OCI-LY1 (cell line): ENCODE results near the gene SLBP.

Experiments used
- H2AFZ ChIP-seq: fragments of 200-600 bp; sonication (generic), shearing (Covaris generic); 2 replicates; pipeline ENCODE4 v1.6.0; 2014; ENCODE audit warnings: antibody characterized with exemption, mild to moderate bottlenecking, low read length
- H3F3A ChIP-seq: fragments of 200-600 bp; sonication (generic), shearing (Covaris generic); 2 replicates; pipeline ENCODE4 v1.6.0; 2014; ENCODE audit warnings: mild to moderate bottlenecking, antibody characterized with exemption, low read length, moderate library complexity; ENCODE audit not compliant: insufficient read depth
- H3K27ac ChIP-seq: fragments of 200-600 bp; sonication (generic); 2 replicates; pipeline ENCODE4 v1.5.1; 2014; ENCODE audit warnings: low read length, mixed run types, mild to moderate bottlenecking, low read depth; ENCODE audit not compliant: poor library complexity, severe bottlenecking
- H3K27me3 ChIP-seq: fragments of 200-600 bp; sonication (generic); 2 replicates; pipeline ENCODE4 v1.6.0; 2014; ENCODE audit warnings: antibody characterized with exemption, mild to moderate bottlenecking, low read length, moderate library complexity; ENCODE audit not compliant: insufficient read depth
- H3K36me3 ChIP-seq: fragments of 200-600 bp; sonication (generic); 2 replicates; pipeline ENCODE4 v1.6.1; 2014; ENCODE audit warnings: mild to moderate bottlenecking, antibody characterized with exemption, low read length, moderate library complexity, mixed read lengths; ENCODE audit not compliant: insufficient read depth
- H3K4me1 ChIP-seq: fragments of 200-600 bp; sonication (generic); 2 replicates; pipeline ENCODE4 v1.5.1; 2014; ENCODE audit warnings: mild to moderate bottlenecking, low read length, moderate library complexity; ENCODE audit not compliant: insufficient read depth, severe bottlenecking
- H3K4me2 ChIP-seq: fragments of 200-600 bp; sonication (generic), shearing (Covaris generic); 2 replicates; pipeline ENCODE4 v1.6.1; 2014; ENCODE audit warnings: low read length
- H3K4me3 ChIP-seq: fragments of 200-600 bp; sonication (generic); 2 replicates; pipeline ENCODE4 v1.5.1; 2014; ENCODE audit warnings: low read length, low read depth, mild to moderate bottlenecking, mixed read lengths; ENCODE audit not compliant: poor library complexity, severe bottlenecking
- H3K79me2 ChIP-seq: fragments of 200-600 bp; shearing (Covaris generic); 2 replicates; pipeline ENCODE4 v1.6.1; 2016; ENCODE audit warnings: mixed run types, low read length, mixed read lengths; ENCODE audit not compliant: insufficient read depth
- H3K9ac ChIP-seq: fragments of 200-600 bp; sonication (generic), shearing (Covaris generic); 2 replicates; pipeline ENCODE4 v1.6.1; 2014; ENCODE audit warnings: mild to moderate bottlenecking, low read length, mixed read lengths
- H3K9me2 ChIP-seq: fragments of 200-600 bp; sonication (generic), shearing (Covaris generic); 2 replicates; pipeline ENCODE4 v1.6.1; 2014; ENCODE audit warnings: low read depth, mild to moderate bottlenecking, low read length, mixed read lengths
- H3K9me3 ChIP-seq: fragments of 200-600 bp; shearing (Covaris generic); 2 replicates; pipeline ENCODE4 v1.6.1; 2014; ENCODE audit warnings: low read length, mixed read lengths
- H4K20me1 ChIP-seq: fragments of 200-600 bp; sonication (generic), shearing (Covaris generic); 2 replicates; pipeline ENCODE4 v1.6.0; 2016; ENCODE audit warnings: mild to moderate bottlenecking, low read length; ENCODE audit not compliant: insufficient read depth
- CTCF ChIP-seq: fragments of 200-600 bp; sonication (generic), shearing (Covaris generic); IDR thresholded peaks from 2 replicates; pipeline ENCODE4 v1.5.1; 2017; ENCODE audit warnings: mild to moderate bottlenecking, antibody characterized with exemption, low read length, moderate library complexity, mixed read lengths
- EZH2 ChIP-seq: fragments of 200-600 bp; sonication (generic), shearing (Covaris generic); IDR thresholded peaks from 2 replicates; pipeline ENCODE4 v1.8.0; 2017; ENCODE audit warnings: borderline replicate concordance, mixed run types, mild to moderate bottlenecking, antibody characterized with exemption, low read length, moderate library complexity, mixed read lengths

The SLBP gene

DNA sequence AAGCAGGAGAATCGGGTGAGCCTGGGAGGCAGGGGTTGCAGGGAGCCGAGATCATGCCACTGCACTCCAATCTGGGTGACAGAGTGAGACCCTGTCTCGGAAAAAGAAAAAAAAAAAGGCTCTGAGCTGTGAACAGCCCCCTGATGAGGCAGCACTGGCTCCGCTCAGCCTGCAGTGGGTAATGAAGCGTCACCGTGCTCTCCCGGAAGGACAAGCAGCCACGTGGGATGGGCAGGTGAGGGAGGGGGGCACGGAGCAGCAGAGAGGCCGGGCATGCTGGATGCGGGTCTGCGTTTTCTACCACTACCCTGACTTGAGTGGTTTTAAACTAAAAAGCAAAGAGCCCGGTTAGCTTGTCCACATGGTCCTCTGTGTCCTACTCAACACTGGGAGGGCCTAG, 24.7 kb upstream of the SLBP start:
- H4K20me1 ChIP-seq: no peaks in the 10 kb centered on the region
- H3K4me3 ChIP-seq: no peak overlapping the region
- H3K4me2 ChIP-seq: no peak overlapping the region
- no peak overlapping the region for H2AFZ ChIP-seq
- H3K9me2 ChIP-seq: no peaks in the 10 kb centered on the region
- H3K9ac ChIP-seq: no peak overlapping the region
- H3F3A ChIP-seq: no peaks in the 10 kb centered on the region
- H3K9me3 ChIP-seq: no peaks in the 10 kb centered on the region
- no peaks in the 10 kb centered on the region for H3K4me1 ChIP-seq
- H3K27ac ChIP-seq: no peak overlapping the region
- H3K36me3 ChIP-seq: peaks cover 100% of the 10 kb centered on the region
- H3K27me3 ChIP-seq: no peaks in the 10 kb centered on the region
- TF ChIP-seq CTCF: no peak
- TF ChIP-seq EZH2: no peak
- no peaks in the 10 kb centered on the region for H3K79me2 ChIP-seq

- no peak for TF ChIP-seq CTCF
- no peak for TF ChIP-seq EZH2
- no peaks in the 10 kb centered on the region for H3K9me3 ChIP-seq
- H3K36me3 ChIP-seq: peaks cover 99% of the 10 kb centered on the region
- H3K4me3 ChIP-seq: no peak overlapping the region
- H3K4me2 ChIP-seq: no peak overlapping the region
- no peak overlapping the region for H3K9ac ChIP-seq
- no peaks in the 10 kb centered on the region for H3K79me2 ChIP-seq
- no peak overlapping the region for H3K27ac ChIP-seq
- no peaks in the 10 kb centered on the region for H3K9me2 ChIP-seq
- H2AFZ ChIP-seq: no peak overlapping the region
- no peaks in the 10 kb centered on the region for H3F3A ChIP-seq
- no peaks in the 10 kb centered on the region for H3K27me3 ChIP-seq
- H4K20me1 ChIP-seq: no peaks in the 10 kb centered on the region
- no peaks in the 10 kb centered on the region for H3K4me1 ChIP-seq
Measured at GRCh38 chr4:1735215-1735614, 23.1 kb upstream of the SLBP start.

DNA sequence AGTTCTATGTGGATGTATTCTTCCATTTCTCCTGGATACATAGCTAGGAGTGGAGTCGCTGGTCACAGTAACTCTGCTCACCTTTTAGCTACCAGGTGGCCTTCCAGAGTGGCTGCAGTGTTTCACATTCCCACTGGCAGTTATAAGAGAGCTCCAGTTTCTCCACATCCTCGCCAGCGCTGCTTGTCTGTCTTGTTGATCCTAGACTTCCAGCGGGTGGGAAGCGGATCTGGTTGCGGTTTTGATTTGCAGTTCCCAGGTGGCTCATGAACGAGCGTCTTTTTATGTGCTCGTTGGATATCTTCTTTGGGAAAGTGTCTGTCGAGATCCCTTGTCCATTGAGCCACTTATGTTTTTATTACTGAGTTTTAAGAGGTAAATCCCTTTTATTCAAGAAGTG, 20.8 kb upstream of the SLBP start:
- H3K4me3 ChIP-seq: no peak overlapping the region
- H3K9me3 ChIP-seq: no peaks in the 10 kb centered on the region
- H3K9me2 ChIP-seq: no peaks in the 10 kb centered on the region
- no peak for TF ChIP-seq CTCF
- no peak for TF ChIP-seq EZH2
- H3K4me2 ChIP-seq: no peak overlapping the region
- no peaks in the 10 kb centered on the region for H3K79me2 ChIP-seq
- no peaks in the 10 kb centered on the region for H3K4me1 ChIP-seq
- no peak overlapping the region for H3K9ac ChIP-seq
- no peaks in the 10 kb centered on the region for H3K27me3 ChIP-seq
- H3K36me3 ChIP-seq: peaks cover 97% of the 10 kb centered on the region
- no peaks in the 10 kb centered on the region for H4K20me1 ChIP-seq
- H2AFZ ChIP-seq: no peak overlapping the region
- H3F3A ChIP-seq: no peaks in the 10 kb centered on the region
- no peak overlapping the region for H3K27ac ChIP-seq
